Liver (tissue), 9 donors: Measurements from ENCODE around the gene AGAP6. TPM values are rescaled to one million over a fixed set of nuclear protein-coding genes. Genes with fewer than 3 reads are reported as not detected.
"Not testable (repeated sequence)": the region's sequence is repeated elsewhere in the genome, so short reads cannot be mapped to it uniquely, and the experiment has no call there.

ENCODE experiments used
- DNase-seq: peaks from one replicate; pipeline ENCODE4 v3.0.0-alpha.2; 2017; ENCODE audit warnings: low spot score
- H3K27ac ChIP-seq, 2 donors: one replicate each; pipeline ENCODE4 v1.7.0; 2013; ENCODE audit warnings: inconsistent platforms in 2 of 2, low read length in 2 of 2, control low read depth in 1 of 2, low read depth in 1 of 2, mild to moderate bottlenecking in 1 of 2
- H3K27me3 ChIP-seq, 4 donors: one replicate each; pipeline versions ENCODE4 v1.6.1 to v1.7.0; 2013; ENCODE audit warnings: low read length in 3 of 4, inconsistent platforms in 1 of 4, mild to moderate bottlenecking in 1 of 4, moderate library complexity in 1 of 4; ENCODE audit not compliant: control insufficient read depth in 4 of 4, insufficient read depth in 4 of 4
- H3K36me3 ChIP-seq, 4 donors: one replicate each; pipeline versions ENCODE4 v1.6.1 to v1.7.0; 2013; ENCODE audit warnings: low read length in 3 of 4, mild to moderate bottlenecking in 3 of 4, low read depth in 1 of 4, moderate library complexity in 1 of 4; ENCODE audit not compliant: control insufficient read depth in 4 of 4, insufficient read depth in 3 of 4
- H3K4me1 ChIP-seq, 4 donors: one replicate each; pipeline versions ENCODE4 v1.6.1 to v1.7.0; 2013; ENCODE audit warnings: low read length in 3 of 4, mild to moderate bottlenecking in 3 of 4, moderate library complexity in 1 of 4; ENCODE audit not compliant: control insufficient read depth in 4 of 4, insufficient read depth in 4 of 4
- H3K4me3 ChIP-seq, 3 donors: one replicate each; pipeline versions ENCODE4 v1.6.1 to v1.7.0; 2013; ENCODE audit warnings: low read length in 3 of 3, control low read depth in 1 of 3, low read depth in 1 of 3, mild to moderate bottlenecking in 1 of 3
- H3K9ac ChIP-seq, 2 donors: one replicate each; pipeline ENCODE4 v1.7.0; 2013; ENCODE audit warnings: low read length in 2 of 2, mild to moderate bottlenecking in 2 of 2, moderate library complexity in 2 of 2, control low read depth in 1 of 2, low read depth in 1 of 2
- H3K9me3 ChIP-seq, 4 donors: one replicate each; pipeline versions ENCODE4 v1.6.1 to v1.7.0; 2013; ENCODE audit warnings: low read length in 3 of 4; ENCODE audit not compliant: control insufficient read depth in 4 of 4
- FOXA2 ChIP-seq: IDR thresholded peaks from 2 replicates; pipeline ENCODE4 v1.6.1; 2016; ENCODE audit warnings: antibody characterized with exemption
- GABPA ChIP-seq, 2 donors: IDR thresholded peaks in 1 of 2; conservative IDR thresholded peaks in 1 of 2; 2 replicates each; pipeline ENCODE4 v1.6.1; 2016; ENCODE audit warnings: antibody characterized with exemption in 2 of 2, mild to moderate bottlenecking in 1 of 2, moderate library complexity in 1 of 2
- HNF4A ChIP-seq, 2 donors: conservative IDR thresholded peaks; 2 replicates each; pipeline ENCODE4 v1.6.1; 2016; ENCODE audit warnings: antibody characterized with exemption in 2 of 2, mild to moderate bottlenecking in 2 of 2
- HNF4G ChIP-seq: IDR thresholded peaks from 2 replicates; pipeline ENCODE4 v1.6.1; 2016; ENCODE audit warnings: antibody characterized with exemption
- JUND ChIP-seq, 2 donors: IDR thresholded peaks; 2 replicates each; pipeline ENCODE4 v1.6.1; 2016; ENCODE audit warnings: antibody characterized with exemption in 2 of 2
- RAD21 ChIP-seq, 2 donors: IDR thresholded peaks; 2 replicates each; pipeline ENCODE4 v1.6.1; 2016; ENCODE audit warnings: antibody characterized with exemption in 2 of 2, mild to moderate bottlenecking in 2 of 2
- RXRA ChIP-seq, 2 donors: IDR thresholded peaks; 2 replicates each; pipeline ENCODE4 v1.6.1; 2017 to 2018; ENCODE audit warnings: antibody characterized with exemption in 2 of 2, mild to moderate bottlenecking in 1 of 2
- TAF1 ChIP-seq: conservative IDR thresholded peaks from 2 replicates; pipeline ENCODE4 v1.6.1; 2016; ENCODE audit warnings: antibody characterized with exemption, mild to moderate bottlenecking
- WGBS: extraction: QIAGEN DNeasy Blood & Tissue Kit; methylation state at CpG from one replicate; pipeline ENCODE4 v1.1.7; 2013; 5-methylcytosine and 5-hydroxymethylcytosine counted together
- polyA plus RNA-seq, 2 donors: library from polyadenylated mRNA; stranded (reverse) in 1 of 2; unstranded in 1 of 2; fragments of 200-250 nt in 1 of 2; fragments of >200 nt in 1 of 2; fragmentation: Nextera tagmentation in 1 of 2; extraction: Ambion mirVana in 1 of 2; gene quantifications; one replicate each; pipeline versions ENCODE4 v1.2.1 to v1.2.3, GENCODE V29; 2013 to 2015
- total RNA-seq, 2 donors: library from RNA; depleted of rRNA; stranded (reverse); fragments of >200 nt; gene quantifications; one replicate each; pipeline ENCODE4 v1.2.3, GENCODE V29; 2014
- TF ChIP-seq, protein P1 (sequence below): IDR thresholded peaks from 2 replicates; pipeline ENCODE4 v1.6.1; 2016; ENCODE audit warnings: antibody characterized with exemption, mild to moderate bottlenecking
- TF ChIP-seq, protein P2 (sequence below): IDR thresholded peaks from 2 replicates; pipeline ENCODE4 v1.6.1; 2016; ENCODE audit warnings: antibody characterized with exemption
- TF ChIP-seq, protein P3 (sequence below): IDR thresholded peaks from 2 replicates; pipeline ENCODE4 v1.6.1; 2016; ENCODE audit warnings: antibody characterized with exemption
- donor health status: healthy.
- donor health status: healthy.
- donor health status: healthy.
- donor health status: healthy.
- donor health status: healthy.

Gene AGAP6
- total and polyA plus RNA-seq, 4 donors: 3.0 to 9.4 (median 4.0) TPM

- no peak for DNase-seq
- Histone ChIP-seq H3K4me1 (no peaks in the 10 kb centered on the region), H3K9ac (no peak overlapping the region), H3K9me3 (no peaks in the 10 kb centered on the region), H3K4me3 (no peak overlapping the region), H3K27ac (no peak overlapping the region), H3K27me3 (no peaks in the 10 kb centered on the region), H3K36me3 (no peaks in the 10 kb centered on the region)
- 72% methylated on average over 5 of the region's 5 CpGs for WGBS
- TF ChIP-seq RXRA (IDR thresholded peaks at IDR 0.05): no peak
- no peak for TF ChIP-seq HNF4A (conservative IDR thresholded peaks at IDR 0.05)
- TF ChIP-seq, protein P1, sequence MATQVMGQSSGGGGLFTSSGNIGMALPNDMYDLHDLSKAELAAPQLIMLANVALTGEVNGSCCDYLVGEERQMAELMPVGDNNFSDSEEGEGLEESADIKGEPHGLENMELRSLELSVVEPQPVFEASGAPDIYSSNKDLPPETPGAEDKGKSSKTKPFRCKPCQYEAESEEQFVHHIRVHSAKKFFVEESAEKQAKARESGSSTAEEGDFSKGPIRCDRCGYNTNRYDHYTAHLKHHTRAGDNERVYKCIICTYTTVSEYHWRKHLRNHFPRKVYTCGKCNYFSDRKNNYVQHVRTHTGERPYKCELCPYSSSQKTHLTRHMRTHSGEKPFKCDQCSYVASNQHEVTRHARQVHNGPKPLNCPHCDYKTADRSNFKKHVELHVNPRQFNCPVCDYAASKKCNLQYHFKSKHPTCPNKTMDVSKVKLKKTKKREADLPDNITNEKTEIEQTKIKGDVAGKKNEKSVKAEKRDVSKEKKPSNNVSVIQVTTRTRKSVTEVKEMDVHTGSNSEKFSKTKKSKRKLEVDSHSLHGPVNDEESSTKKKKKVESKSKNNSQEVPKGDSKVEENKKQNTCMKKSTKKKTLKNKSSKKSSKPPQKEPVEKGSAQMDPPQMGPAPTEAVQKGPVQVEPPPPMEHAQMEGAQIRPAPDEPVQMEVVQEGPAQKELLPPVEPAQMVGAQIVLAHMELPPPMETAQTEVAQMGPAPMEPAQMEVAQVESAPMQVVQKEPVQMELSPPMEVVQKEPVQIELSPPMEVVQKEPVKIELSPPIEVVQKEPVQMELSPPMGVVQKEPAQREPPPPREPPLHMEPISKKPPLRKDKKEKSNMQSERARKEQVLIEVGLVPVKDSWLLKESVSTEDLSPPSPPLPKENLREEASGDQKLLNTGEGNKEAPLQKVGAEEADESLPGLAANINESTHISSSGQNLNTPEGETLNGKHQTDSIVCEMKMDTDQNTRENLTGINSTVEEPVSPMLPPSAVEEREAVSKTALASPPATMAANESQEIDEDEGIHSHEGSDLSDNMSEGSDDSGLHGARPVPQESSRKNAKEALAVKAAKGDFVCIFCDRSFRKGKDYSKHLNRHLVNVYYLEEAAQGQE: no peak
- TF ChIP-seq, protein P2, sequence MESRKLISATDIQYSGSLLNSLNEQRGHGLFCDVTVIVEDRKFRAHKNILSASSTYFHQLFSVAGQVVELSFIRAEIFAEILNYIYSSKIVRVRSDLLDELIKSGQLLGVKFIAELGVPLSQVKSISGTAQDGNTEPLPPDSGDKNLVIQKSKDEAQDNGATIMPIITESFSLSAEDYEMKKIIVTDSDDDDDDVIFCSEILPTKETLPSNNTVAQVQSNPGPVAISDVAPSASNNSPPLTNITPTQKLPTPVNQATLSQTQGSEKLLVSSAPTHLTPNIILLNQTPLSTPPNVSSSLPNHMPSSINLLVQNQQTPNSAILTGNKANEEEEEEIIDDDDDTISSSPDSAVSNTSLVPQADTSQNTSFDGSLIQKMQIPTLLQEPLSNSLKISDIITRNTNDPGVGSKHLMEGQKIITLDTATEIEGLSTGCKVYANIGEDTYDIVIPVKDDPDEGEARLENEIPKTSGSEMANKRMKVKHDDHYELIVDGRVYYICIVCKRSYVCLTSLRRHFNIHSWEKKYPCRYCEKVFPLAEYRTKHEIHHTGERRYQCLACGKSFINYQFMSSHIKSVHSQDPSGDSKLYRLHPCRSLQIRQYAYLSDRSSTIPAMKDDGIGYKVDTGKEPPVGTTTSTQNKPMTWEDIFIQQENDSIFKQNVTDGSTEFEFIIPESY: no peak
- no peak for TF ChIP-seq RAD21 (IDR thresholded peaks at IDR 0.05)
- TF ChIP-seq GABPA (IDR thresholded peaks at IDR 0.05 in 1 of 2, conservative IDR thresholded peaks at IDR 0.05 in 1 of 2): no peak
- TF ChIP-seq, protein P3, sequence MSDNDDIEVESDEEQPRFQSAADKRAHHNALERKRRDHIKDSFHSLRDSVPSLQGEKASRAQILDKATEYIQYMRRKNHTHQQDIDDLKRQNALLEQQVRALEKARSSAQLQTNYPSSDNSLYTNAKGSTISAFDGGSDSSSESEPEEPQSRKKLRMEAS: no peak
- TF ChIP-seq HNF4G: no peak
- TF ChIP-seq JUND (IDR thresholded peaks at IDR 0.05): no peak
- TF ChIP-seq FOXA2: no peak
- TF ChIP-seq TAF1: no peak
Observed at GRCh38 chr10:50044941-50045664, 56.9 kb downstream of the AGAP6 start.

DNA sequence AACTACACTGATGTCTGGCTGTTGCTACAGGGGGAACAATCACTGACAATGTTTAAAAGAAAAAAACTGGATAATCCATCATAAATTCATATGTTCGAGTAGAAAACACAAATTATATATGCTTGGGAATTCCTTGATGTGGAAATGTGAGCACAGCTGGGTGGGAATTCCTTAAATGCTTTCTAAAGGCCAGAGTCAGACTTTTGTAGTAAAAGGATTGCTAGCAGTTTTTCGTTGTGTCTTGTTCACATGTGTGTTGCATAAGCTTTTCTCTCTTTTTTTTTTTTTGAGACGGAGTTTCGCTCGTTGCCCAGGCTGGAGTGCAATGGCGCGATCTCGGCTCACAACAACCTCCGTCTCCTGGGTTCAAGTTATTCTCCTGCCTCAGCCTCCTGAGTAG, 58.3 kb downstream of the AGAP6 start:
- H3K36me3 ChIP-seq, H3K9me3 ChIP-seq, H3K27ac ChIP-seq, H3K4me1 ChIP-seq, H3K27me3 ChIP-seq, H3K4me3 ChIP-seq, DNase-seq, H3K9ac ChIP-seq: not testable (repeated sequence)
- 89% methylated on average over 9 of the region's 9 CpGs for WGBS

DNA sequence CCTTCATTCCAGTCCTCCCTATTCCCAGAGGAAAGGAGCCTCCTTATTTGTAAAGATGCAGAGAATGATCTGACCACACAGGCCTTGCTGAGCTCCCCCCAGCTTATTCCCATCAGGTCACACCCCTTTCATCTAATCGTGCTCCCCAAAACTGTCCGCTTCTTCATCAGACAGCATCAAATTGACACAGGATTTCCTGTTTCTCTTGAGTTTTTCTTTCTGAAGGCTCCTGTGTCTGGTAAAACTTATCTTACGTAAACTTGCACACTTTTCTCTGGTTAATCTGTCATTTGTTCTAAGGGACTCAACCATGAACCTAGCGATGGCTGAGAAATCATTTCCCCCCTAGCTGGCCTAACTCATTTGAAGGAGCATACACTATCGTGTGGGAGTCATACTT, 59.4 kb downstream of the AGAP6 start:
- DNase-seq, H3K9ac ChIP-seq, H3K4me3 ChIP-seq, H3K9me3 ChIP-seq, H3K27me3 ChIP-seq, H3K36me3 ChIP-seq, H3K27ac ChIP-seq, H3K4me1 ChIP-seq: not testable (repeated sequence)
- 82% methylated on average over 5 of the region's 5 CpGs for WGBS
